PFSK-1 (cell line): ENCODE measurements around the gene KDM4B.

Source experiments
- POLR2AphosphoS5 ChIP-seq: IDR thresholded peaks from 2 replicates; pipeline ENCODE4 v1.6.1; 2012; ENCODE audit warnings: low read depth, mild to moderate bottlenecking, control low read depth, low read length, moderate library complexity
- SIN3A ChIP-seq: IDR thresholded peaks from 2 replicates; pipeline ENCODE4 v1.6.1; 2012; ENCODE audit warnings: mild to moderate bottlenecking, low read length, moderate library complexity, borderline replicate concordance; ENCODE audit not compliant: insufficient read depth
- TAF1 ChIP-seq: IDR thresholded peaks from 2 replicates; pipeline ENCODE4 v1.6.1; 2012; ENCODE audit warnings: low read length, control low read depth, borderline replicate concordance; ENCODE audit not compliant: insufficient read depth
- TF ChIP-seq, protein P1 (sequence below), 2 experiments: IDR thresholded peaks; 2 replicates each; pipeline versions ENCODE4 v1.6.1 to v1.8.0; 2011 to 2012; ENCODE audit warnings: low read depth in 2 of 2, low read length in 2 of 2, control low read depth in 1 of 2, inconsistent platforms in 1 of 2, mild to moderate bottlenecking in 1 of 2, moderate library complexity in 1 of 2; ENCODE audit not compliant: insufficient read depth in 1 of 2

DNA sequence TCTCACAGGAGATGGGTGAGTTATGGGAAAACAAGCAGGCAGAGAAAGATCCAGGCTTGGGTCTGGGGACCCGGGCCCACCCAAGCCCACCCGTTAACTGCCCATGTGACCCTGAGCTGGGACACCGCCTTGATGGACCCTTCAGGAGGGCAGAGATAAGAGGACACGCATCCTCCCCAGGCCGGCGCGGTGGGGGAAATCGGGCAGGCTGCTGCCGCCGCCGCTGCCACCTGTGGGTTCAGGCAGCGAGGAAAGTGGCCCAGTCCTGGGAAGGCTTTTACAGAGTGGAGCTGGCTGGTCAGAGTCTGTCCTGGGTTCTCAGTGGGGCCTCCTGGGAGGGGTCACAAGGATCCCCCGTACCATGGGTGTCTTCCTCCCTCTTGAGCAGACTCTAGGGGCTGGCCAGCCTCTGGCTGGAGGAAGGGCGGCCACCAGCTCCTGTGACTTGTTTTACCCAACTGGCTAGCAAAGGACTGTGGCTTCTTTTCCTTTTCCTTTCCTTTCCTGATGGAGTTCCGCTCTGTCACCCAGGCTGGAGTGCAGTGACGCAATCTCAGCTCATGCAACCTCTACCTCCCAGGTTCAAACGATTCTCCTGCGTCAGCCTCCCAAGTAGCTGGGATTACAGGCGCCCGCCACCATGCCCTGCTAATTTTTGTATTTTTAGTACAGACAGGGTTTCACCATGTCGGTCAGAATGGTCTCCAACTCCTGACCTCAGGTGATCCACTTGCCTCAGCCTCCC is 155.4 kb downstream of the KDM4B start:
- TF ChIP-seq SIN3A (no peak), TAF1 (no peak), POLR2AphosphoS5 (no peak)
- TF ChIP-seq, protein P1, sequence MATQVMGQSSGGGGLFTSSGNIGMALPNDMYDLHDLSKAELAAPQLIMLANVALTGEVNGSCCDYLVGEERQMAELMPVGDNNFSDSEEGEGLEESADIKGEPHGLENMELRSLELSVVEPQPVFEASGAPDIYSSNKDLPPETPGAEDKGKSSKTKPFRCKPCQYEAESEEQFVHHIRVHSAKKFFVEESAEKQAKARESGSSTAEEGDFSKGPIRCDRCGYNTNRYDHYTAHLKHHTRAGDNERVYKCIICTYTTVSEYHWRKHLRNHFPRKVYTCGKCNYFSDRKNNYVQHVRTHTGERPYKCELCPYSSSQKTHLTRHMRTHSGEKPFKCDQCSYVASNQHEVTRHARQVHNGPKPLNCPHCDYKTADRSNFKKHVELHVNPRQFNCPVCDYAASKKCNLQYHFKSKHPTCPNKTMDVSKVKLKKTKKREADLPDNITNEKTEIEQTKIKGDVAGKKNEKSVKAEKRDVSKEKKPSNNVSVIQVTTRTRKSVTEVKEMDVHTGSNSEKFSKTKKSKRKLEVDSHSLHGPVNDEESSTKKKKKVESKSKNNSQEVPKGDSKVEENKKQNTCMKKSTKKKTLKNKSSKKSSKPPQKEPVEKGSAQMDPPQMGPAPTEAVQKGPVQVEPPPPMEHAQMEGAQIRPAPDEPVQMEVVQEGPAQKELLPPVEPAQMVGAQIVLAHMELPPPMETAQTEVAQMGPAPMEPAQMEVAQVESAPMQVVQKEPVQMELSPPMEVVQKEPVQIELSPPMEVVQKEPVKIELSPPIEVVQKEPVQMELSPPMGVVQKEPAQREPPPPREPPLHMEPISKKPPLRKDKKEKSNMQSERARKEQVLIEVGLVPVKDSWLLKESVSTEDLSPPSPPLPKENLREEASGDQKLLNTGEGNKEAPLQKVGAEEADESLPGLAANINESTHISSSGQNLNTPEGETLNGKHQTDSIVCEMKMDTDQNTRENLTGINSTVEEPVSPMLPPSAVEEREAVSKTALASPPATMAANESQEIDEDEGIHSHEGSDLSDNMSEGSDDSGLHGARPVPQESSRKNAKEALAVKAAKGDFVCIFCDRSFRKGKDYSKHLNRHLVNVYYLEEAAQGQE (IDR thresholded peaks at IDR 0.05; ENCODE audit: insufficient read depth in 1 of 2, low read depth in 2 of 2, low read length in 2 of 2) = no peak
